Tracheal epithelial cell (primary cell): ENCODE data around the gene TCEAL4. TPM values are rescaled to one million over a fixed set of nuclear protein-coding genes. Genes with fewer than 3 reads are reported as not detected.

Experiments used
- total RNA-seq: library from RNA; depleted of rRNA; stranded (reverse); fragments of >200 nt; gene quantifications from 2 replicates; pipeline ENCODE4 v1.2.1, GENCODE V29; 2014

TCEAL4 gene
- total RNA-seq: 17.3 and 31.3 TPM in 2 replicates

DNA sequence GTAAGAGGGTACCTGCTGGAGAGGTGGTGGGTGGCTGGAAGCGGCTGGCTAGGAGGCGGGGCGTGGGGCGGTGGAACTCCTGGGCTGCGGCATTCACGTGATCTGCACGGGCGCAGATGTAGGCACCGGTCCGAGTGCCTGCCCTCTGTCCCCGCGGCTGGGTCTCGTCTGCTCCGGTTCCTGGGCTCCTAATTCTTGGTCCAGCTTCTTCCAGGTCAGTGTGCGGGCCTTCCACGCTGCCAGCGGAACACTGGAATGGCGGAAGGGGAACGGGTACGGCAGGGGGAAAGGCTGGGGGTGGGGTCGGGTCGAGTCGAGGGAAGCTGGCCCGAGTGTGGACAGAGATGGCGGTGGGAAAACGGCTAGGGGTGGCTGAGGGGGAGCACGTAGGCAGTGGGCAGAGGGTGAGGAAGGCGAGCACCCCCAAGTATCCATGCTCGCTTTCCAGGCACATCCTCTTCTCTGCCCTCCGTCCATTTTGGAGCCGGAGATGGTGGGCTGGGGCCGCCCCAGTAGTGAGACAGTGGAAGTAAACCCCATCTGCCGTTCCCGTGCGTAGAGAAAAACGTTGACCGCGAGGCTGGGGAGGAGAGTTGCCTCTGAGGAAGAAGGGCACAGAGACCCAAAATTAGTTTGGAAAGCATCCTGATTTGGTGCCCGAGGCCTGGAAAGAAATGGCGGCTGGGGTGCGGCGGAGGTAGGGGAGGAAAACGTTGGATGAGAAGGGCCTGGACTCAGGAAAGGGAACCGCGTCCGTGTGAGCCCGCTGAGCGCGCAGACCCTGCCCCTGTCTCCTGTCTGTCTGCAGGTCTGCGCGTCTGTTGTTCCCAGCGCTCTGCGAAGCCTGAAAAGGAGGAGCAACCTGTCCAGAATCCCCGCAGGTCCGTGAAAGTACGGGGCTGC lies at the start of gene TCEAL4:
TSS of gene TCEAL4 (plus strand) at position 105 of the 903 bp plus-strand sequence. CDS start 1,161 bp downstream, outside the sequence.

GRCh38 chrX:103607364-103608305 lies 22.3 kb downstream of the TCEAL4 start, which contains the start of gene TCEAL3:
Gene TCEAL3 (plus strand): TSS chrX:103607963. CDS start chrX:103609065, 1,102 bp downstream.

GRCh38 chrX:103628386-103629317 lies 43.3 kb downstream of the TCEAL4 start, which contains the start of gene TCEAL1:
Gene TCEAL1 (plus strand): TSS chrX:103628975. CDS start chrX:103629917, 942 bp downstream.

Other genes with a start within 250 kb of the TCEAL4 start
- 35.4 and 50.8 TPM in 2 replicates for gene TCEAL9, start 229.0 kb upstream of the TCEAL4 start, total RNA-seq
- gene BEX3, start 209.0 kb upstream of the TCEAL4 start, total RNA-seq: 88.2 and 133 TPM in 2 replicates
- not detected in 2 replicates for gene RAB40A, start 66.0 kb upstream of the TCEAL4 start, total RNA-seq
- gene TCEAL3, start 22.4 kb downstream of the TCEAL4 start, total RNA-seq: 1.3 and 2.9 TPM in 2 replicates
- 11.6 and 24.5 TPM in 2 replicates for gene TCEAL1, start 43.5 kb downstream of the TCEAL4 start, total RNA-seq
- 318 and 687 TPM in 2 replicates for gene MORF4L2, start 101.2 kb downstream of the TCEAL4 start, total RNA-seq
- not detected in 2 replicates for gene TMEM31, start 125.4 kb downstream of the TCEAL4 start, total RNA-seq
- gene PLP1, start 191.3 kb downstream of the TCEAL4 start, total RNA-seq: not detected in 2 replicates
- gene RAB9B, start 246.7 kb downstream of the TCEAL4 start, total RNA-seq: under 0.01 TPM in 1 of 2 replicates, not detected in the other